B cell (primary cell): ENCODE results near the gene CAB39L. TPM values are rescaled to one million over a fixed set of nuclear protein-coding genes. Genes with fewer than 3 reads are reported as not detected.
A peak's percentile ranks its signal among the peaks of the same experiment; 100 is the strongest.

Source experiments
- ATAC-seq: fragments of 200-7000 bp; cut with Tn5 transposase; one replicate; pipeline ENCODE4 v1.10.0; 2021; ENCODE audit warnings: low read depth, mild to moderate bottlenecking, moderate number of reproducible peaks, moderate library complexity
- CTCF ChIA-PET: fragments of 350-600 bp; sonication (Branson Sonifier 250); formaldehyde crosslinking; loops from one replicate; lab custom pipeline; 2021; ENCODE audit warnings: antibody characterized with exemption, inconsistent platforms; lab: Charles Lee
- POLR2A ChIA-PET: fragments of 350-600 bp; sonication (Branson Sonifier 250); formaldehyde crosslinking; loops from one replicate; lab custom pipeline; 2021; ENCODE audit warnings: antibody characterized with exemption; lab: Charles Lee
- DNase-seq: peaks from one replicate; pipeline ENCODE4 v3.0.0; 2013
- H2AFZ ChIP-seq: 2 replicates; pipeline ENCODE4 v1.6.1; 2012; ENCODE audit warnings: mild to moderate bottlenecking, low read depth, low read length; ENCODE audit not compliant: insufficient read depth, poor library complexity, severe bottlenecking
- H3K27ac ChIP-seq, 2 donors: 1 replicate in 1 of 2; 2 replicates in 1 of 2; pipeline ENCODE4 v1.5.1; 2012 to 2013; ENCODE audit warnings: low read length in 2 of 2, mild to moderate bottlenecking in 2 of 2, moderate library complexity in 1 of 2
- H3K27me3 ChIP-seq, 4 experiments: fragments of 200-600 bp in 1 of 4; sonication (generic) in 1 of 4; replicated peaks in 1 of 4; 1 replicate in 2 of 4; 2 replicates in 2 of 4; pipeline versions ENCODE4 v1.6.1 to v1.7.0; 2013 to 2016; ENCODE audit warnings: low read length in 3 of 4, mild to moderate bottlenecking in 2 of 4, mixed read lengths in 1 of 4, moderate library complexity in 1 of 4; ENCODE audit not compliant: insufficient read depth in 4 of 4, control insufficient read depth in 3 of 4; ENCODE audit errors: control extremely low read depth in 1 of 4
- H3K36me3 ChIP-seq, 2 experiments: replicated peaks in 1 of 2; 1 replicate in 1 of 2; 2 replicates in 1 of 2; pipeline versions ENCODE4 v1.6.1 to v1.7.1; 2013; ENCODE audit warnings: low read length in 1 of 2; ENCODE audit not compliant: insufficient read depth in 2 of 2, control insufficient read depth in 1 of 2; ENCODE audit errors: control extremely low read depth in 1 of 2, extremely low read depth in 1 of 2
- H3K4me1 ChIP-seq, 2 donors: fragments of 200-600 bp in 1 of 2; sonication (generic) in 1 of 2; 1 replicate in 1 of 2; 2 replicates in 1 of 2; pipeline versions ENCODE4 v1.5.1 to v1.6.1; 2013 to 2017; ENCODE audit warnings: low read length in 2 of 2; ENCODE audit not compliant: control insufficient read depth in 2 of 2, insufficient read depth in 2 of 2
- H3K4me2 ChIP-seq: replicated peaks from 2 replicates; pipeline ENCODE3; 2012; ENCODE audit warnings: mild to moderate bottlenecking, low read depth, low read length; ENCODE audit not compliant: poor library complexity, severe bottlenecking
- H3K4me3 ChIP-seq, 5 experiments: fragments of 200-600 bp in 1 of 5; sonication (generic) in 1 of 5; 1 replicate in 3 of 5; 2 replicates in 2 of 5; pipeline versions ENCODE4 v1.5.1 to v1.7.0; 2011 to 2016; ENCODE audit warnings: low read length in 4 of 5, mild to moderate bottlenecking in 4 of 5, low read depth in 2 of 5, control low read depth in 1 of 5, moderate library complexity in 1 of 5; ENCODE audit not compliant: insufficient read depth in 1 of 5; ENCODE audit errors: control extremely low read depth in 1 of 5, extremely low read depth in 1 of 5
- H3K79me2 ChIP-seq: fragments of 200-600 bp; sonication (generic); one replicate; pipeline ENCODE4 v1.6.0; 2016; ENCODE audit warnings: low read length; ENCODE audit not compliant: control insufficient read depth, insufficient read depth
- H3K9ac ChIP-seq: fragments of 200-600 bp; sonication (generic); 2 replicates; pipeline ENCODE4 v1.6.1; 2017; ENCODE audit warnings: mild to moderate bottlenecking, low read length, moderate library complexity
- H3K9me3 ChIP-seq, 3 donors: one replicate each; pipeline versions ENCODE4 v1.6.1 to v1.7.1; 2013; ENCODE audit warnings: low read length in 2 of 3; ENCODE audit not compliant: control insufficient read depth in 2 of 3, insufficient read depth in 1 of 3; ENCODE audit errors: control extremely low read depth in 1 of 3
- H4K20me1 ChIP-seq: 2 replicates; pipeline ENCODE4 v1.6.0; 2012; ENCODE audit warnings: mild to moderate bottlenecking, low read length; ENCODE audit not compliant: insufficient read depth, control insufficient read depth, poor library complexity, severe bottlenecking
- H3K27ac Mint-ChIP-seq: one replicate; pipeline ENCODE4 v1.8.0; 2021; ENCODE audit warnings: mixed read lengths
- H3K27me3 Mint-ChIP-seq: one replicate; pipeline ENCODE4 v1.8.0; 2021; ENCODE audit warnings: mixed read lengths
- H3K4me1 Mint-ChIP-seq: one replicate; pipeline ENCODE4 v1.8.0; 2021; ENCODE audit warnings: mixed read lengths
- H3K4me3 Mint-ChIP-seq: one replicate; pipeline ENCODE4 v1.8.0; 2021; ENCODE audit warnings: mixed read lengths
- H3K9me3 Mint-ChIP-seq: one replicate; pipeline ENCODE4 v1.8.0; 2022; ENCODE audit warnings: mixed read lengths; ENCODE audit not compliant: insufficient read depth
- EZH2 ChIP-seq: IDR thresholded peaks from 2 replicates; pipeline ENCODE4 v1.6.1; 2012; ENCODE audit warnings: borderline replicate concordance, low read depth, mild to moderate bottlenecking, moderate library complexity, low read length; ENCODE audit not compliant: insufficient read depth, poor library complexity, severe bottlenecking
- WGBS: methylation state at CpG from one replicate; pipeline ENCODE4 v1.1.5; 2013; ENCODE audit warnings: missing lambda C conversion rate; ENCODE audit not compliant: insufficient coverage; 5-methylcytosine and 5-hydroxymethylcytosine counted together
- intact Hi-C: fragments of 100-400 bp; cut with micrococcal nuclease; formaldehyde crosslinking; loops from one replicate; pipeline ENCODE4 v1.10.0; 2022
- polyA plus RNA-seq: library from polyadenylated mRNA; depleted of rRNA; stranded (reverse); fragments of >200 nt; gene quantifications from 2 replicates; pipeline ENCODE4 v1.2.3, GENCODE V29; 2012
- total RNA-seq, 2 donors: library from RNA; stranded (reverse); fragments of 120-200 nt in 1 of 2; gene quantifications; 1 replicate in 1 of 2; 2 replicates in 1 of 2; pipeline versions ENCODE4 v1.2.3 to v1.2.4, GENCODE V29; 2013 to 2022
- TF ChIP-seq, protein P1 (sequence below): fragments of 200-600 bp; IDR thresholded peaks from one replicate; pipeline ENCODE4 v1.8.0; 2022; ENCODE audit warnings: antibody characterized with exemption, mild to moderate bottlenecking

Gene CAB39L
- total and polyA plus RNA-seq, 2 donors (not counting 1 experiment from before 2014, with no cell fraction given) = 1.5 to 9.6 TPM

DNA sequence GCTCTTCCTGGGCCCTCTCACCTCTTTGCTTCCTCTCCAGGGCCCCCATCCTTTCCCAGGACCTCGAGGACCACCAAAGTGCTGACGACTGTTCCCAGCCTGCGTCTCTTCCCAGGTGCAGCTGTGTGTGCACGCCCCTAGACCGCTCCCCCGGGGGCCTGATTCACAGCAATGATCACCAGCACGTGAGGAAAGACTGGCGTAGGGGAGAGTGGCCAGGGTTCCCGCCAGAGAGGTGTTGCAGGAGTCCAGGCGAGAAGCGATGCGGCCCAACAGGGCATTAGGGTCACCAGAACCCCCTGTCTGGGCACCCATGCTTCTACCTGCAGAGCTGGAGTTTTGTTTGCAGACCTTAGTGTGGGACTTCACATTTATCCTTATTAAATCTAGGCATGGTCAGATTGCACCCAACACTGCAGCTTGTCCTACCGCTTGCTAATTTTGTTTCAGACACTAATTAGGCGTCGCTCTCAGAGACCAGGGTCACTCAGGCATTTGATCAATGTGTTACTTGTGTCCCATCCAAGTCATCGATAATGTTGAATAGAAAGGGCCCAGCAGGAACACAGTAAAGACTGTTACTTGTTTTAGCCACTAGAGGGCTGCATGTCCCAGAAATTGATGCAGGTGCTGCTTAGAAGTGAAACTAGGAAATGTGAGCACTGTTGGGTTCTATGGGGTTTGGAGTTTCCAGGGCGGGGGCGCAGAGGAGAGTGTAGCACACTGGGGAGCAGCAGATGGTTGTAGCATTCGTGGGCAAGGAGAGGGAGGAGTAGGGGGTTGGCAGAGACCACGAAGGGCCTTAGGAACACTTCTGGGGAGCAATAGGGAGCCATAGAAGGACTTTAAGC lies 142.9 kb downstream of the CAB39L start:
- Mint-ChIP-seq H3K27ac (peak overlapping the region; percentile 66), H3K9me3 (no peaks in the 10 kb centered on the region), H3K27me3 (no peaks in the 10 kb centered on the region), H3K4me1 (peaks cover 30% of the 10 kb centered on the region), H3K4me3 (peak overlapping the region; percentile 81)
- H3K27me3 ChIP-seq = no peaks in the 10 kb centered on the region
- TF ChIP-seq, protein P1, sequence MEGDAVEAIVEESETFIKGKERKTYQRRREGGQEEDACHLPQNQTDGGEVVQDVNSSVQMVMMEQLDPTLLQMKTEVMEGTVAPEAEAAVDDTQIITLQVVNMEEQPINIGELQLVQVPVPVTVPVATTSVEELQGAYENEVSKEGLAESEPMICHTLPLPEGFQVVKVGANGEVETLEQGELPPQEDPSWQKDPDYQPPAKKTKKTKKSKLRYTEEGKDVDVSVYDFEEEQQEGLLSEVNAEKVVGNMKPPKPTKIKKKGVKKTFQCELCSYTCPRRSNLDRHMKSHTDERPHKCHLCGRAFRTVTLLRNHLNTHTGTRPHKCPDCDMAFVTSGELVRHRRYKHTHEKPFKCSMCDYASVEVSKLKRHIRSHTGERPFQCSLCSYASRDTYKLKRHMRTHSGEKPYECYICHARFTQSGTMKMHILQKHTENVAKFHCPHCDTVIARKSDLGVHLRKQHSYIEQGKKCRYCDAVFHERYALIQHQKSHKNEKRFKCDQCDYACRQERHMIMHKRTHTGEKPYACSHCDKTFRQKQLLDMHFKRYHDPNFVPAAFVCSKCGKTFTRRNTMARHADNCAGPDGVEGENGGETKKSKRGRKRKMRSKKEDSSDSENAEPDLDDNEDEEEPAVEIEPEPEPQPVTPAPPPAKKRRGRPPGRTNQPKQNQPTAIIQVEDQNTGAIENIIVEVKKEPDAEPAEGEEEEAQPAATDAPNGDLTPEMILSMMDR = peak; percentile 91
- TF ChIP-seq EZH2 = no peak
- peak overlapping the region; percentile 74 for H3K4me2 ChIP-seq
- DNase-seq (peak; percentile 84), ATAC-seq (peak; percentile 96)
- H3K4me1 ChIP-seq = peaks cover 4 to 20% of the 10 kb centered on the region in 2 donors
- H2AFZ ChIP-seq = peak overlapping the region; percentile 92
- intact Hi-C loops = loop anchor here (1.0 to 2.0 kb wide), 6 partner anchors 54 to 1769 kb away; partner anchors contain the start of genes CAB39L, CDADC1, PHF11 and SETDB2
- ChIA-PET POLR2A (no interaction called here), CTCF (interaction anchor here (0.7 to 5.1 kb wide), 12 partner anchors 32 to 1614 kb away, joined by 3 to 73 read pairs (median 3); partner anchors contain the start of genes ARL11, CAB39L and EBPL)
- 58% methylated on average over 20 of the region's 20 CpGs for WGBS
- H3K36me3 ChIP-seq = no peaks in the 10 kb centered on the region
- H3K27ac ChIP-seq = no peak overlapping the region
- peak overlapping the region; percentile 62 for H3K9ac ChIP-seq
- H4K20me1 ChIP-seq = no peaks in the 10 kb centered on the region
- no peaks in the 10 kb centered on the region for H3K9me3 ChIP-seq
- no peaks in the 10 kb centered on the region for H3K79me2 ChIP-seq
- H3K4me3 ChIP-seq = peak overlapping the region in 4 of 5 experiments; percentile 29 to 57 (median 46)

DNA sequence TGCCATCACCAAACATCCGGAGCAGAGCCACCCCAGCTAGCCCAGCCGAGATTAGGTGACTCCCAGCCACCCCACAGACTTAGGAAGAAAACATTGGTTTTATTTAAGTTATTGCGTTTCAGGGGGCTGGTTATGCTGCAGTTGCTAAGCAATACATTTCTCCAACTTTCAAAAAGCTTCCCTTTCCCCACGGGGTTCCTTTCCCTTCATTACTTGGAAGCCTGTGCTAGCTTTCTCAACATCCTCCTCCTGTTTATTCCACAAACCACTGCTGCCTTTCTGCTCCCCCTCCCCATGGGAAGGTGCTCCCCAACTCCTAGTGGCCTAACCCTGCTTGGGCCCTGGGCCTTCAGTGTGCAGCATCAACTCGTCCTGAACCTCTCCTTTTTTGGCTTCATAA lies 143.6 kb downstream of the CAB39L start:
- ChIA-PET POLR2A (no interaction called here), CTCF (interaction anchor here (0.7 to 5.1 kb wide), 10 partner anchors 19 to 391 kb away, joined by 3 to 73 read pairs (median 3); partner anchors contain the start of genes ARL11, CAB39L and EBPL)
- no peak overlapping the region for H3K9ac ChIP-seq
- Mint-ChIP-seq H3K27ac (no peak overlapping the region), H3K9me3 (no peaks in the 10 kb centered on the region), H3K27me3 (no peaks in the 10 kb centered on the region), H3K4me1 (peaks cover 26% of the 10 kb centered on the region), H3K4me3 (no peak overlapping the region)
- H3K4me3 ChIP-seq = no peak overlapping the region
- no peak for DNase-seq
- no peak overlapping the region for H3K27ac ChIP-seq
- H3K27me3 ChIP-seq = no peaks in the 10 kb centered on the region
- no peaks in the 10 kb centered on the region for H4K20me1 ChIP-seq
- ATAC-seq = no peak
- TF ChIP-seq EZH2 = no peak
- TF ChIP-seq, protein P1 = no peak
- H3K79me2 ChIP-seq = no peaks in the 10 kb centered on the region
- H3K4me2 ChIP-seq = no peak overlapping the region
- H3K36me3 ChIP-seq = no peaks in the 10 kb centered on the region
- intact Hi-C loops = loop anchor here (2.0 kb wide), 2 partner anchors 53 to 145 kb away; partner anchors contain the start of genes CAB39L, CDADC1 and SETDB2
- WGBS = 88% methylated on average over 3 of the region's 5 CpGs
- H3K9me3 ChIP-seq = no peaks in the 10 kb centered on the region
- H2AFZ ChIP-seq = no peak overlapping the region
- H3K4me1 ChIP-seq = peaks cover 4 to 16% of the 10 kb centered on the region in 2 donors
